ENCODE data around the gene ANKRD29.

DNA sequence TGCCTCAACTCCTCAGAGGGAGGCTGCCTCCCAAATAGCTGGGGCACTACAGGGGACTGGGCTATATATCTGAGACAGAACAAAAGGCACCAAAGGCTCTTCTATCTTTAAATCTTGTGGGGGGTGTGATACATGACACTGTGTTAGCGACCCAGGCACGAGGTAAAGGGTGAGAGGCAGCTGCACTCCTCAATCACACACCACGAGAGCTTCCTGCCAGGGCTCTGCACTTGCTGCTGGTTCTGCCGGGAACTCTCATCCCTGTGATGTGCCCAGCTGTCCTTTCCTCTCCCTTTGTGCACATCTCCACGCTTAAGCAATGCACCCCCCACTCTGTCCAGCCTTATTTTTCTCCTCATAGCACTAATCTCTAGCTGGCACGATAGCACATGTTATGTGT is 108.8 kb downstream of the ANKRD29 start:
- TF ChIP-seq EZH2 (IDR thresholded peaks at IDR 0.05; ENCODE audit: low read length) (no peak), CTCF (optimal IDR thresholded peaks at IDR 0.05 in 1 of 3, IDR thresholded peaks at IDR 0.05 in 1 of 3, conservative IDR thresholded peaks at IDR 0.05 in 1 of 3; ENCODE audit: extremely low read depth in 1 of 3, insufficient read depth in 2 of 3, low read length in 3 of 3) (no peak)

Measured in keratinocyte (primary cell).